Measurements from ENCODE around the gene GTF3C2. TPM values are rescaled to one million over a fixed set of nuclear protein-coding genes. Genes with fewer than 3 reads are reported as not detected.

The GTF3C2 gene
- total and polyA plus RNA-seq, 2 of the 4 experiments (the other 2 are of a cell fraction) = 25.5 to 36.9 TPM

DNA sequence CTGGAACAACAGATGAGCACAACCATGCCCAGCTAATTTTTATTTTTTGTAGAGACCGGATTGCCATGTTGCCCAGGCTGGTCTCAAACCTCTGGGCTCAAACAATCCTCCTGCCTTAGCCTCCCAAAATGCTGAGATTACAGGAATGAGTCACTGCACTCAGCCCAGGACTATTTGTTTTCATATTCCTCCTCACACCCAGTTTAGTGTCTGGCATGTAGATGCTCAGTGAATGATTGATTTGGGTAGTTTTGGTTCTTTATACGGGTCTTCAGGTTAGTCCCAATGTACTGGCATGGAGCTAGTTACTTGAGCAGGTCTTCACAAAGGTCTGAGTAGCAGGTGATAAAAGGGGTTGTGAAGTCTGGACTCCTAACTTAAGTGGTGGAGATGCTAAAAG lies 7.4 kb upstream of the GTF3C2 start:
- Histone ChIP-seq H3K9me1 (ENCODE audit: insufficient read depth, low read length) (no peaks in the 10 kb centered on the region), H3K36me3 (ENCODE audit: control insufficient read depth, insufficient read depth, low read length) (peaks cover 39% of the 10 kb centered on the region), H2AK9ac (replicated peaks; ENCODE audit: low read depth, low read length, poor library complexity) (no peak overlapping the region), H3K56ac (ENCODE audit: extremely low read depth, insufficient read depth, low read length) (no peak overlapping the region), H3K4me1 (ENCODE audit: control insufficient read depth, insufficient read depth, low read length) (no peaks in the 10 kb centered on the region), H3K4ac (ENCODE audit: low read depth, low read length) (no peak overlapping the region), H4K8ac (ENCODE audit: low read depth in 2 of 2, low read length in 2 of 2) (no peak overlapping the region), H4K20me1 (ENCODE audit: insufficient read depth, low read length) (no peaks in the 10 kb centered on the region), H3K27me3 (ENCODE audit: control insufficient read depth, insufficient read depth, low read length) (no peaks in the 10 kb centered on the region), H3K9me3 (ENCODE audit: control insufficient read depth, insufficient read depth, low read length) (no peaks in the 10 kb centered on the region), H3K79me1 (ENCODE audit: low read depth in 1 of 2, low read length in 2 of 2) (peaks cover 7 to 24% of the 10 kb centered on the region in 2 experiments), H2AFZ (replicated peaks; ENCODE audit: low read length, poor library complexity) (no peak overlapping the region), H3K27ac (ENCODE audit: insufficient read depth, low read length) (no peak overlapping the region), H3K14ac (replicated peaks; ENCODE audit: low read depth, low read length) (no peak overlapping the region), H2BK15ac (ENCODE audit: low read depth, low read length) (no peak overlapping the region), H3K4me2 (ENCODE audit: low read depth, low read length) (no peak overlapping the region), H4K91ac (ENCODE audit: insufficient read depth, low read depth, low read length) (no peak overlapping the region), H2BK120ac (ENCODE audit: low read depth, low read length) (no peak overlapping the region), H4K5ac (ENCODE audit: low read depth, low read length) (no peak overlapping the region), H3K4me3 (ENCODE audit: insufficient read depth, low read depth, low read length) (no peak overlapping the region), H3K23ac (ENCODE audit: low read depth, low read length) (no peak overlapping the region), H2AK5ac (ENCODE audit: low read depth, low read length) (no peak overlapping the region), H3K9ac (ENCODE audit: low read depth, low read length) (no peak overlapping the region), H2BK20ac (ENCODE audit: low read depth, low read length) (no peak overlapping the region), H2BK5ac (ENCODE audit: low read depth, low read length, poor library complexity, severe bottlenecking) (no peak overlapping the region), H3K18ac (ENCODE audit: low read depth, low read length) (no peak overlapping the region)
- intact Hi-C loops (cut with micrococcal nuclease) (no loop called here), dilution Hi-C loops (cut with HindIII; ENCODE audit: low sequenced_read_pairs, unreplicated experiment) (no loop called here), in situ Hi-C loops (cut with MboI; ENCODE audit: low sequenced_read_pairs) (no loop called here)
- no peak for TF ChIP-seq RCOR1 (IDR thresholded peaks at IDR 0.05; ENCODE audit: insufficient replicate concordance, low read length)
- no peak for TF ChIP-seq NFE2L2 (IDR thresholded peaks at IDR 0.05; ENCODE audit: low read depth, low read length)
- TF ChIP-seq, protein P1, sequence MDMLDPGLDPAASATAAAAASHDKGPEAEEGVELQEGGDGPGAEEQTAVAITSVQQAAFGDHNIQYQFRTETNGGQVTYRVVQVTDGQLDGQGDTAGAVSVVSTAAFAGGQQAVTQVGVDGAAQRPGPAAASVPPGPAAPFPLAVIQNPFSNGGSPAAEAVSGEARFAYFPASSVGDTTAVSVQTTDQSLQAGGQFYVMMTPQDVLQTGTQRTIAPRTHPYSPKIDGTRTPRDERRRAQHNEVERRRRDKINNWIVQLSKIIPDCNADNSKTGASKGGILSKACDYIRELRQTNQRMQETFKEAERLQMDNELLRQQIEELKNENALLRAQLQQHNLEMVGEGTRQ (IDR thresholded peaks at IDR 0.05; ENCODE audit: low read depth, low read length) = no peak
- TF ChIP-seq RAD21 (IDR thresholded peaks at IDR 0.05; ENCODE audit: low read length) = no peak
- no peak for TF ChIP-seq SMC3 (IDR thresholded peaks at IDR 0.05; ENCODE audit: low read depth, low read length)
- TF ChIP-seq CHD1 (IDR thresholded peaks at IDR 0.05; ENCODE audit: low read depth, low read length) = no peak
- TF ChIP-seq MAZ (IDR thresholded peaks at IDR 0.05; ENCODE audit: borderline replicate concordance, low read depth, low read length) = no peak
- TF ChIP-seq RFX5 (IDR thresholded peaks at IDR 0.05; ENCODE audit: low read depth, low read length) = no peak
- no peak for TF ChIP-seq CEBPB (IDR thresholded peaks at IDR 0.05; ENCODE audit: low read depth, low read length)
- no peak for TF ChIP-seq POLR2A (IDR thresholded peaks at IDR 0.05; ENCODE audit: low read depth, low read length)
- TF ChIP-seq MAFK (IDR thresholded peaks at IDR 0.05; ENCODE audit: low read depth, low read length) = no peak
- TF ChIP-seq BHLHE40 (IDR thresholded peaks at IDR 0.05; ENCODE audit: low read depth, low read length) = no peak
- TF ChIP-seq, protein P2, sequence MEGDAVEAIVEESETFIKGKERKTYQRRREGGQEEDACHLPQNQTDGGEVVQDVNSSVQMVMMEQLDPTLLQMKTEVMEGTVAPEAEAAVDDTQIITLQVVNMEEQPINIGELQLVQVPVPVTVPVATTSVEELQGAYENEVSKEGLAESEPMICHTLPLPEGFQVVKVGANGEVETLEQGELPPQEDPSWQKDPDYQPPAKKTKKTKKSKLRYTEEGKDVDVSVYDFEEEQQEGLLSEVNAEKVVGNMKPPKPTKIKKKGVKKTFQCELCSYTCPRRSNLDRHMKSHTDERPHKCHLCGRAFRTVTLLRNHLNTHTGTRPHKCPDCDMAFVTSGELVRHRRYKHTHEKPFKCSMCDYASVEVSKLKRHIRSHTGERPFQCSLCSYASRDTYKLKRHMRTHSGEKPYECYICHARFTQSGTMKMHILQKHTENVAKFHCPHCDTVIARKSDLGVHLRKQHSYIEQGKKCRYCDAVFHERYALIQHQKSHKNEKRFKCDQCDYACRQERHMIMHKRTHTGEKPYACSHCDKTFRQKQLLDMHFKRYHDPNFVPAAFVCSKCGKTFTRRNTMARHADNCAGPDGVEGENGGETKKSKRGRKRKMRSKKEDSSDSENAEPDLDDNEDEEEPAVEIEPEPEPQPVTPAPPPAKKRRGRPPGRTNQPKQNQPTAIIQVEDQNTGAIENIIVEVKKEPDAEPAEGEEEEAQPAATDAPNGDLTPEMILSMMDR (conservative IDR thresholded peaks at IDR 0.05; ENCODE audit: low read depth, low read length) = no peak
- TF ChIP-seq FOS (IDR thresholded peaks at IDR 0.05; ENCODE audit: low read depth, low read length) = no peak
- no peak for TF ChIP-seq MXI1 (IDR thresholded peaks at IDR 0.05; ENCODE audit: borderline replicate concordance, low read depth, low read length)
- TF ChIP-seq, protein P3, sequence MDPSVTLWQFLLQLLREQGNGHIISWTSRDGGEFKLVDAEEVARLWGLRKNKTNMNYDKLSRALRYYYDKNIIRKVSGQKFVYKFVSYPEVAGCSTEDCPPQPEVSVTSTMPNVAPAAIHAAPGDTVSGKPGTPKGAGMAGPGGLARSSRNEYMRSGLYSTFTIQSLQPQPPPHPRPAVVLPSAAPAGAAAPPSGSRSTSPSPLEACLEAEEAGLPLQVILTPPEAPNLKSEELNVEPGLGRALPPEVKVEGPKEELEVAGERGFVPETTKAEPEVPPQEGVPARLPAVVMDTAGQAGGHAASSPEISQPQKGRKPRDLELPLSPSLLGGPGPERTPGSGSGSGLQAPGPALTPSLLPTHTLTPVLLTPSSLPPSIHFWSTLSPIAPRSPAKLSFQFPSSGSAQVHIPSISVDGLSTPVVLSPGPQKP (IDR thresholded peaks at IDR 0.05; ENCODE audit: borderline replicate concordance, low read depth, low read length) = no peak
- ChIA-PET POLR2A (ENCODE audit: unreplicated experiment) (no interaction called here), CTCF (no interaction called here)
- DNase-seq = no peak
- BruUV-seq (replicated peaks) = no TSS peak
- no peak for ATAC-seq (ENCODE audit: low read depth)
- WGBS, 2 experiments (ENCODE audit: extremely low coverage in 2 of 2, insufficient read length in 1 of 2) = no CpG with 5 or more reads among the region's 2 CpGs

Measured in IMR-90 (cell line).